HG02571 (cell line): ENCODE data around the gene ZC3H7A.

Source experiments
- ATAC-seq: cut with Tn5 transposase; IDR thresholded peaks from one replicate; pipeline ENCODE4 v1.9.1; 2021; ENCODE audit warnings: mild to moderate bottlenecking, moderate library complexity; ENCODE audit not compliant: unreplicated experiment

The ZC3H7A gene

GRCh38 chr16:11774065-11774626 lies 22.9 kb downstream of the ZC3H7A start:
- no peak for ATAC-seq

DNA sequence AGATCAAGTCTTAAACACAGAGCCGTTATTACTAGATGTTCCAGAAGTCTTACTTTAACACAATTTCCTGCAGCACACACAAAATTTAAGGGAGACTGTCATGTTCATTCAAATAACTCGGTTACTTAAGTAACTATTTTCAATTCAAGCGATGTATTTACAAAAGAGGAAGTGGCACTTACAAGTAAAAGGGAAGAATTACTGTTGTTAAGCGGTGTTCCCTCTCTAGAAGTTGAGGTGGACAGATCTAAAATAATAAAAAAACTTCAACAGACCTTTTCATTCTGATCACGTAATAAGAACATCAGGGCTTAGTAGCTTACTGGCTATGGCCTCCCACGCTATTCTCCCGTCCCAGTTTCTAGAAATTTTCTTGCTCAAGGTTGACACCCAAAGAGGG lies 28.2 kb downstream of the ZC3H7A start:
- ATAC-seq: no peak

DNA sequence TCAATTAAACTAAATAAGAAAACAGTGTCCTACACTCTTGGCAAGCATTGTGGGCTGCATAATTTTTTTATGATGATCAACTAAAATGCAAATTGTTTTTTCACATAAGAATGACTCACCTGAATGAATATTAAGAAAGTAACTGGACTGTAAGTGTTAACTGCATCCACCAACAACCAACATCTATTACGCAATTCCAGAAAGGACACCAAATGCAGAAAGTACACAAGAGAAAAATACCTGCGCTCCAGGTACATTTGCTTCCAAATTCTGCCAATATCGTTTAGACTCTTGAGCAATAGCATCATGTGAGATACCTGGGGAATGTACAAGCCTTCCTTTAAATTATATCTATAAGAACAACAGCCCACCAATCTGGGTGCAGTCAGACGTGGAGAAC lies 34.6 kb downstream of the ZC3H7A start:
- ATAC-seq: no peak

GRCh38 chr16:11759997-11760396 lies 37.1 kb downstream of the ZC3H7A start:
- ATAC-seq: no peak

DNA sequence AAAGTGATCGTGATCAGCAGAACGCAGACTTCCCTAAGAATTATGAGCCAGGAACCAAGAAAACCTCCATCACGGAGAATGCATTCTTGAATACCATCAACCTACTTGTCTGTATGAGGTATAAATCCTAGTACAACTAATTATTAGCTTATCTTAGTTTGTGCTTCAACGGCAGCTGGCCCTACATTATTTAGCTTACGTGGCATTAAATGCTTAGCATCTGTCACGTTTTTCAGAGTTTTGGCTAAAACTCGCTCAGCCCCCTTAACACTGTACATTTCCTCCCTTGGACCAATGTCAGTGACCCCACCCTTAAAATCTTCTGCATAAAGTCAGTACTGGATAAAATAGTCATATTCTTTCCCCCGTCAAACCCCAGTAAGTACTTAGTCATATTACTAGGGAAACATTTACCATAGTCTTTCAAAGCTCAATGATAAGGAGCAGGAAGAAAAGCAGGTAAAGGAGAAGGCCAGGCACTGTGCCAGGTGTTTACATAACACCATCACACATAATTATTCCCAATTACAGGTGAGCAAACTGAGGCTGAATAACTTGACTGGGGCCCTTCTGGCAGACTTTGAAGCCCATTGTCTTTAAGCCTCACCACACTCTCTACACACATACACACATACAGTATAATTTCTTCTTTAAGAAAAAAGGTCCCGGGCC lies 37.8 kb downstream of the ZC3H7A start:
- ATAC-seq: no peak

- ATAC-seq: no peak
Measured at GRCh38 chr16:11757671-11758545, 39.1 kb downstream of the ZC3H7A start.

DNA sequence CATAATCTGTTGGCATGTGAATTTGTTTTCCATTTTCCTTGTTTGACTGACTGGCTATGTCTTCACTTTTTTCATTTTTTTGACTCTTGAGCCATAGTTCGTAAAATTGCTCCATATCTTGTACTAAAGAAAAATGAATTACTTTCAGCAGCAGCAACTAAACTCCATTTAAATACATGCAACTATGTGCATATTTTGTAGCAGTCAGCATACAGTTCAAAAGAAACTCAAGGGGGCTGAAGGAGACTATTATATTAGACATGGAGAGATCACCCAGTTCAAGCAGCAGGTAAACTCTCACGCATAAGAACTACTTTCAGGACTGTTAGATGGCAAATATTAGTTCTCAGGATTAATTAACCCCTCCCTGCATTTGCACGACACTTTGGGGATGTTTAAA lies 40.8 kb downstream of the ZC3H7A start:
- no peak for ATAC-seq

DNA sequence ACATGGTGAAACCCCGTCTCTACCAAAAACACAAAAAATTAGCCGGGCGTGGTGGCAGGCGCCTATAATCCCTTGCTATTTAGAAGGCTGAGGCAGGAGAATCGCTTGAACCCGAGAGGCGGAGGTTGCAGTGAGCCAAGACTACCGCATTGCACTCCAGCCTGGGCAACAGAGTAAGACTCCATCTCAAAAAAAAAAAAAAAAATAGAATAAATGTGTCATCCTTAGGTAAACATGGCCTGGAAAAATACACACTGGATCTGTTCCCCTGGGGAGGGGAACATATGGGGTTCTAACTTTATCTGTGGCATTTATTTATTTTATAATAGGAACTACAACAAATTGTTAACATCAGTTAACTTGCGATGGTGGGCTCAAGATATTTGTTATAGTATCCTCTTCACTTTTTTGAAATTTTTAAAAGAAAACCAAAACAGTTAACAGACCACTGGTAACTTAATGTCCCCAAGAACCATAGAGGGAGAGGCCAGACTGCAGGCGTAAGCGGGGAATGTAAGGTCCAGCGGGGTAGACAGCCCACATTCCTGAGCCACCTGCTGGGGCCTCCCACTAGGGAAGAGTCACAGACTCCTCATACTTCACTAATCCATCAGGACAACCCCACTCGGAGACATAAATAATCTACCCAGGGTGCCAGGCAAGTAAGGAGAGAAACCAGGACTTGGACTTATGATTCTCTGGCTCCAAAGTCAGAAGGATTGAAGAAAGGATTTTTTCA lies 41.9 kb downstream of the ZC3H7A start:
- no peak for ATAC-seq

DNA sequence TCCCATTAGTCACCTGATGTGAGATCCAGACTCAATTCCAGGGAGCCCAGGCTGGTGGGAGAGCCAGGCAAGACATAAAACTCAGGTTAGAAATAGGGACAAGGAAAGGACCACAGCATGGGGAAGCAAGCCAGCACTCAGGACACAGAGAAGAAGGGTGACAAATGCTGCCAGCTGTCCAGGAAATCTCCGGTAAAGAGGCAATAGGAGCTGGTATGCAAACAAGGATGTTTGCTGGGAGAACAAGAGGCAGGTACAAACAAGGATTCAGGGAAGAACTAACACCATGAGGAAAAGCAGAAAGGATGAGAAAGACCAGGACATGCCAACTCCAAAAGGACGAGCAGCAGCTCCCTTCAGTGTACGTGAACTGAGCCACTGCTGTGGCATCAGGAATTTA lies 44.2 kb downstream of the ZC3H7A start:
- ATAC-seq: no peak

- no peak for ATAC-seq
Measured at GRCh38 chr16:11750056-11750455, 47.0 kb downstream of the ZC3H7A start.

GRCh38 chr16:11748404-11749254 lies 48.4 kb downstream of the ZC3H7A start:
- no peak for ATAC-seq

DNA sequence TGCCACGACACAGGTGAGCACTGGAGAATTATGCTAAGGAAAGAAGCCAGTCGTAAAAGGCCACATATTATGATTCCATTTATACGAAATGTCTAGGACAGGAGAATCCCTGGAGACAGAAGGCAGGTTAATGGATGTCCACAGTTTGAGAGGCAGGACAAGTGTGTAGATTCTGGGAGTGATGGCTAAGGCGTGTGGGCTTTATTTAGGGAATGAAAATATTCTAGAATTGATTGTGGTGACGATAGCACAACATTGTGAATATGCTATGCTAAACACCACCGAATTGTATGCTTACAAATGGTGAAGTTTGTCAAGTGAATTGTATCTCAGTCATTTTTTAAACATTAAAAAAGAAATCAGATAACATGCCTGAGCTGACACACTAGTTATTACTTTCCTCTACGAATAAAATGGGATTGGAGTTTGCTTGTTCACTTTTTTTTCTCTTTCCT lies 49.1 kb downstream of the ZC3H7A start:
- ATAC-seq: no peak

GRCh38 chr16:11744075-11744470 lies 53.0 kb downstream of the ZC3H7A start:
- no peak for ATAC-seq

GRCh38 chr16:11743308-11744074 lies 53.6 kb downstream of the ZC3H7A start:
- no peak for ATAC-seq

DNA sequence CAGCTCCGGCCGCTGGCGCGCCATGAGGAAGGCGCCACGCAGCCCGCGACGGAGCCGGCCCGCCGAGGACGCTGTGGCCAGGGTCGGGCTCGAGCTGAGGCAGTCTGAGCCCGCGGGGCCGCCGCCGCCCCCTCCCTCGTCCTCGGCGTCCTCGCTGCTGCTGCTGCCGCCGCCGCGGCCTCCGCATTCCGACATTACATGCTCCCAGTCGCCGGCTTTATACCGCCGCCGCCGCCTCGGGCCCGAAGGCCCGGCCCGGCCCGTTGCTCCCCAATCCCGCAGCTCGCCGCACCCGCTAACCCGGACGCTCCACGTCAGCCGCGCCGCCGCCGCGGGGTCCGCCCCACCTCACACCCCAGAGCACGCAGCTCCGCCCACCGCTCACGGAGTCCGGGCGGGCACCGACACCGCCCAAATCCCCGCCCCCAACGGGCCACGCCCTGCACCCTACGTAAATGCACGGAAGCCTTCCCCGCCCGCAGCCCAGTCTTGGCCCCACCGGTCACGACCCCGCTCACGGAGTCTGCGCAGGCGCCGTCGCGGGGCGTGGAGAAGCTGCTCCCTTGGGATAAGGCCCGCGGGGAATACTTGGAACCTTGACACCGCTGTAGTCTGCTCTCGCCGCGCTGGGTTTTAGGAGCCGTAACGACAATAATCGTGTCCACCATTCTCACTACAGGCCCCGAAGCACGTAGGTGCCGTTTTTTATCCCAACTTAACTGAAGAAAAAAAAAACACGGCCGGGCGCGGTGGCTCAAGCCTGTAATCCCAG lies 54.3 kb downstream of the ZC3H7A start, which contains the start of gene TXNDC11:
Gene TXNDC11 (minus strand): TSS at position 322 of the 772 bp plus-strand sequence. CDS start 127 bp downstream, at position 195.
- ATAC-seq: peak; percentile 86

- ATAC-seq: peak; percentile 19
Measured at GRCh38 chr16:11742093-11742535, 54.9 kb downstream of the ZC3H7A start.

GRCh38 chr16:11740567-11740966 lies 56.5 kb downstream of the ZC3H7A start:
- no peak for ATAC-seq

DNA sequence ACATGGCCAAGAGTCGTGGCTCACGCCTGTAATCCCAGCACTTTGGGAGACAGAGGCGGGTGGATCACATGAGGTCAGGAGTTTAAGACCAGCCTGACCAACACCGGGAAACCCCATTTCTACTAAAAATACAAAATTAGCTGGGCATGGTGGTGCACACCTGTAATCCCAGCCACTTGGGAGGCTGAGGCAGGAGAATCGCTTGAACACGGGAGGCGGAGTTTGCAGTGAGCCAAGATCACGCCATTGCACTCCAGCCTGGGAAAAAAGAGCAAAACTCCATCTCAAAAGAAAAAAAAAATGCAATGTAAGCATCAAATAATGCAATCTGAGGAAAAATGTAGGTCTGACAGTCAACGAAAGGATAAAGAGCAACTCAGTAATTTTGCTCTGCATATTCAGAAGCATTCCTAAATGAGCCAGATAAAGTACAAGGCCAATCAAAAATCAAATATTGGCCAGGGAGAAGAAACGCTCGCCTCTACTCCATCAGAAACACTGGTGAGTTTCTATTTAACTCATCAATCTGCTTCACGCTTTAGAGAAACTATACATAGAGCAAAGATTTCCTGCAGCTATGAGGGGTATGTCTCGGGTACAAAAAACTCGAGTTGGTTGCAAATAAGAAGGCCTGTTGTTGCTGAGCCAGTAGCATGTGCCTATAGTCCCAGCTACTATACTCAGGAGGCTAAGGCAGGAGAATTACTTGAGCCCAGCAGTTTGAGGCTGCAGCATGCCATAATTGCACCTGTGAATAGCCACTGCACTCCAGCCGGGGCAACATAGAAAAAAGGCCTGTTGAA lies 58.1 kb downstream of the ZC3H7A start:
- ATAC-seq: no peak
